ENCODE data around the gene IL16. TPM values are rescaled to one million over a fixed set of nuclear protein-coding genes. Genes with fewer than 3 reads are reported as not detected.

The IL16 gene
- total and polyA plus RNA-seq, 9 of the 15 experiments (the other 6 are each of a cell fraction or from before 2014, with no cell fraction given): 1.4 to 18.8 (median 10.6) TPM

DNA sequence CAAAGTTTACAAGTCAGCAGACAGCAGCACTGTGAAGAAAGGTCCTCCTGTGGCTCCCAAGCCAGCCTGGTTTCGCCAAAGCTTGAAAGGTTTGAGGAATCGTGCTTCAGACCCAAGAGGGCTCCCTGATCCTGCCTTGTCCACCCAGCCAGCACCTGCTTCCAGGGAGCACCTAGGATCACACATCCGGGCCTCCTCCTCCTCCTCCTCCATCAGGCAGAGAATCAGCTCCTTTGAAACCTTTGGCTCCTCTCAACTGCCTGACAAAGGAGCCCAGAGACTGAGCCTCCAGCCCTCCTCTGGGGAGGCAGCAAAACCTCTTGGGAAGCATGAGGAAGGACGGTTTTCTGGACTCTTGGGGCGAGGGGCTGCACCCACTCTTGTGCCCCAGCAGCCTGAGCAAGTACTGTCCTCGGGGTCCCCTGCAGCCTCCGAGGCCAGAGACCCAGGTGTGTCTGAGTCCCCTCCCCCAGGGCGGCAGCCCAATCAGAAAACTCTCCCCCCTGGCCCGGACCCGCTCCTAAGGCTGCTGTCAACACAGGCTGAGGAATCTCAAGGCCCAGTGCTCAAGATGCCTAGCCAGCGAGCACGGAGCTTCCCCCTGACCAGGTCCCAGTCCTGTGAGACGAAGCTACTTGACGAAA lies 103.1 kb downstream of the IL16 start:
- Histone ChIP-seq H3K27ac (ENCODE audit: extremely low read depth, low read depth, low read length) (no peak overlapping the region), H4K20me1 (replicated peaks; ENCODE audit: control insufficient read depth, insufficient read depth, low read length) (no peaks in the 10 kb centered on the region; the same call in 1 of the 2 replicates), H3K4me1 (replicated peaks in 1 of 2; ENCODE audit: control insufficient read depth in 2 of 2, insufficient read depth in 2 of 2, low read length in 2 of 2) (no peaks in the 10 kb centered on the region), H3K27me3 (ENCODE audit: control insufficient read depth in 2 of 2, insufficient read depth in 2 of 2, low read length in 2 of 2) (no peaks in the 10 kb centered on the region), H3K9me3 (replicated peaks; ENCODE audit: control insufficient read depth, insufficient read depth, low read depth, low read length) (no peaks in the 10 kb centered on the region), H3K79me2 (ENCODE audit: control insufficient read depth, insufficient read depth, low read length) (no peaks in the 10 kb centered on the region), H3K36me3 (ENCODE audit: control insufficient read depth, insufficient read depth, low read length) (peaks cover 13% of the 10 kb centered on the region; the same call in 1 of the 3 replicates), H2AFZ (ENCODE audit: low read depth, low read length) (no peak overlapping the region), H3K4me3 (no peak overlapping the region), H3K9me1 (ENCODE audit: control insufficient read depth, insufficient read depth, low read length) (no peaks in the 10 kb centered on the region), H3K9ac (ENCODE audit: insufficient read depth in 1 of 2, low read depth in 2 of 2, low read length in 2 of 2) (no peak overlapping the region), H3K4me2 (ENCODE audit: insufficient read depth, low read length) (no peak overlapping the region)
- POLR2A ChIA-PET: interaction anchor here (0.7 to 1.6 kb wide), 2 partner anchors 9 to 10 kb away, joined by 4 to 5 read pairs; no protein-coding TSS in a partner anchor
- no peak for DNase-seq (ENCODE audit: extremely low read depth in 1 of 4, low spot score in 3 of 4)
- WGBS (ENCODE audit: insufficient coverage, low coverage, missing lambda C conversion rate): 32% methylated on average over 14 of the region's 14 CpGs
- TF ChIP-seq ZNF263 (CRISPR knock-in tag; IDR thresholded peaks at IDR 0.05; ENCODE audit: borderline replicate concordance) (peak; percentile 62; the same call in 1 of the 2 replicates), NCOA4 (IDR thresholded peaks at IDR 0.05; ENCODE audit: partially characterized antibody) (no peak), ZNF41 (CRISPR knock-in tag; conservative IDR thresholded peaks at IDR 0.05) (no peak)
- no TSS peak for BruUV-seq (replicated peaks)
- FAIRE-seq: no peak
- in situ Hi-C loops (cut with MboI): no loop called here
- intact Hi-C loops (cut with micrococcal nuclease): no loop called here
- no peak for ATAC-seq
- CTCF ChIA-PET (ENCODE audit: low intra/inter-chr PET ratio): no interaction called here

DNA sequence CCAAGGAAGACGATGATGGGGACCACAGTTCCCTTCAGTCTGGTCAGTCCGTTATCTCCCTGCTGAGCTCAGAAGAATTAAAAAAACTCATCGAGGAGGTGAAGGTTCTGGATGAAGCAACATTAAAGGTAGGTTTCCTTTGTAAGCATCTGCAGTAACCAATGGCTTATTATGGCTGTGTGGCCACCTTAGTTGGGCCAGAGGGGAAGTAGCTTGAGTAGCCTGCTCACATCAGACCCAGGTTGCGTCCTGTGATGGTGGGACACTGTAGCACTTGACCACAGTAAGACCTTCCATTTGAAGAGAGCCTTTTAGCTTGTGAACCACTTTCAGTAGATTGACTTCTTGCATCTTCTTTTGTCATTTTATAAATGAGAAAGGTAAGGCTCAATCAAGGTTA lies 104.7 kb downstream of the IL16 start:
- intact Hi-C loops (cut with micrococcal nuclease): no loop called here
- Histone ChIP-seq H3K4me3 (no peak overlapping the region), H3K79me2 (ENCODE audit: control insufficient read depth, insufficient read depth, low read length) (no peaks in the 10 kb centered on the region), H3K36me3 (ENCODE audit: control insufficient read depth, insufficient read depth, low read length) (peaks cover 20% of the 10 kb centered on the region; the same call in 1 of the 3 replicates), H3K9me1 (ENCODE audit: control insufficient read depth, insufficient read depth, low read length) (no peaks in the 10 kb centered on the region), H2AFZ (ENCODE audit: low read depth, low read length) (no peak overlapping the region), H3K27me3 (ENCODE audit: control insufficient read depth in 2 of 2, insufficient read depth in 2 of 2, low read length in 2 of 2) (no peaks in the 10 kb centered on the region), H3K4me2 (ENCODE audit: insufficient read depth, low read length) (no peak overlapping the region), H3K27ac (ENCODE audit: extremely low read depth, low read depth, low read length) (no peak overlapping the region), H3K9ac (ENCODE audit: insufficient read depth in 1 of 2, low read depth in 2 of 2, low read length in 2 of 2) (no peak overlapping the region), H4K20me1 (replicated peaks; ENCODE audit: control insufficient read depth, insufficient read depth, low read length) (no peaks in the 10 kb centered on the region; the same call in 1 of the 2 replicates), H3K9me3 (replicated peaks; ENCODE audit: control insufficient read depth, insufficient read depth, low read depth, low read length) (no peaks in the 10 kb centered on the region), H3K4me1 (replicated peaks in 1 of 2; ENCODE audit: control insufficient read depth in 2 of 2, insufficient read depth in 2 of 2, low read length in 2 of 2) (no peaks in the 10 kb centered on the region)
- ChIA-PET CTCF (ENCODE audit: low intra/inter-chr PET ratio) (no interaction called here), POLR2A (no interaction called here)
- TF ChIP-seq SMAD3 (CRISPR knock-in tag; conservative IDR thresholded peaks at IDR 0.05) (no peak), MECOM (CRISPR knock-in tag; IDR thresholded peaks at IDR 0.05) (no peak), FOXK2 (conservative IDR thresholded peaks at IDR 0.05 in 1 of 2, IDR thresholded peaks at IDR 0.05 in 1 of 2; ENCODE audit: low read depth in 2 of 2) (no peak), ZNF134 (CRISPR knock-in tag; conservative IDR thresholded peaks at IDR 0.05) (no peak)
- TF ChIP-seq, protein P1, sequence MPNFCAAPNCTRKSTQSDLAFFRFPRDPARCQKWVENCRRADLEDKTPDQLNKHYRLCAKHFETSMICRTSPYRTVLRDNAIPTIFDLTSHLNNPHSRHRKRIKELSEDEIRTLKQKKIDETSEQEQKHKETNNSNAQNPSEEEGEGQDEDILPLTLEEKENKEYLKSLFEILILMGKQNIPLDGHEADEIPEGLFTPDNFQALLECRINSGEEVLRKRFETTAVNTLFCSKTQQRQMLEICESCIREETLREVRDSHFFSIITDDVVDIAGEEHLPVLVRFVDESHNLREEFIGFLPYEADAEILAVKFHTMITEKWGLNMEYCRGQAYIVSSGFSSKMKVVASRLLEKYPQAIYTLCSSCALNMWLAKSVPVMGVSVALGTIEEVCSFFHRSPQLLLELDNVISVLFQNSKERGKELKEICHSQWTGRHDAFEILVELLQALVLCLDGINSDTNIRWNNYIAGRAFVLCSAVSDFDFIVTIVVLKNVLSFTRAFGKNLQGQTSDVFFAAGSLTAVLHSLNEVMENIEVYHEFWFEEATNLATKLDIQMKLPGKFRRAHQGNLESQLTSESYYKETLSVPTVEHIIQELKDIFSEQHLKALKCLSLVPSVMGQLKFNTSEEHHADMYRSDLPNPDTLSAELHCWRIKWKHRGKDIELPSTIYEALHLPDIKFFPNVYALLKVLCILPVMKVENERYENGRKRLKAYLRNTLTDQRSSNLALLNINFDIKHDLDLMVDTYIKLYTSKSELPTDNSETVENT (CRISPR knock-in tag; IDR thresholded peaks at IDR 0.05): no peak
- no peak for FAIRE-seq
- 37% methylated on average over 4 of the region's 4 CpGs for WGBS (ENCODE audit: insufficient coverage, low coverage, missing lambda C conversion rate)
- DNase-seq (ENCODE audit: extremely low read depth in 1 of 4, low spot score in 3 of 4): no peak
- no peak for ATAC-seq
- in situ Hi-C loops (cut with MboI): no loop called here
- BruUV-seq (replicated peaks): no TSS peak
